ENCODE data around the gene APC2.
A peak's percentile ranks its signal among the peaks of the same experiment; 100 is the strongest.

The APC2 gene

GRCh38 chr19:1430246-1430645, 19.7 kb upstream of the APC2 start:
- Histone ChIP-seq H3K27ac (no peak overlapping the region), H3K36me3 (ENCODE audit: insufficient read depth, low read length) (peaks cover 80% of the 10 kb centered on the region), H3K9me3 (ENCODE audit: low read depth, low read length) (no peaks in the 10 kb centered on the region), H3K9ac (ENCODE audit: insufficient read length) (no peak overlapping the region), H3K4me3 (no peak overlapping the region)
- DNase-seq (ENCODE audit: low read depth, low spot score), result no peak
- TF ChIP-seq EZH2 (IDR thresholded peaks at IDR 0.05) (no peak), POLR2AphosphoS5 (IDR thresholded peaks at IDR 0.05; ENCODE audit: borderline replicate concordance, low read depth, low read length) (no peak), FOXP2 (optimal IDR thresholded peaks at IDR 0.05; ENCODE audit: control extremely low read depth, extremely low read length, insufficient read depth) (no peak)

DNA sequence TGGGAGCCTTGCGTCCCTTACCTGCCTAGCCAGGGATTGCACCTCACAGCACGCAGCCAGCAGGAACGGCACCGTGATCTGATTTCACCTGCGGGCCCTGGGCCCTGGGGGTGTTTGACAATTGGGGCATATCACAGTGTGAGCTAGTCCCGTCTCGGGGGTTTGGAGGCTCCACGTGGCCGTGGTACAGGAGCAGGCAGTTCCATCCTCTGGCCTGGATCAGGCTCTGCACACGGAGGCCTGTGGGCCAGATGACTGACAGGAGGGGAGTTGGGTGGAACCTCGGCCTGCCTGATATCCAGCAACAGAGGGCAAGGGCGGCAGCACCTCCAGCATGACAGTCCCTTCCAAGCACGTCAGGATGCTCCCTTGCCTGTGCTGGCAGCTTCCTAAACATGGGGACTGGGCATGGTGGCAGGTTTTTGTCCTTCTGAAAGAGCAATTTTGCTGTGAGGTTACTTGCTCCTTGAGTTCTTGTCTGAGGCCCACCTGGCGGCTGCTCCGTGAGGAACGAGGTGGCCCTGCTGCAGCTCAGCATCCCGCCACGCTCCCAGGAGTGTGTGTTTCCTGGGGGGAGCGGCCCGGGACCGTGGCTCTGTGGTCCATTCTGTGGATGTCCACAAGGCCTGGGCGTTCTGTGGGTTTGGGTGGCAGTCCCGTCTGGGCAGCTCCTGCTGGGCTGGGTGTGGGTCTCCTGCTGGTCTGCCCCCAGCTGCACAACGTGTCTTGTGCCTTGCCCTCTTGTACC, 18.0 kb upstream of the APC2 start:
- Histone ChIP-seq H3K9ac (ENCODE audit: insufficient read length) (no peak overlapping the region), H3K9me3 (ENCODE audit: low read depth, low read length) (no peaks in the 10 kb centered on the region), H3K4me3 (no peak overlapping the region), H3K27ac (no peak overlapping the region), H3K36me3 (ENCODE audit: insufficient read depth, low read length) (peaks cover 69% of the 10 kb centered on the region)
- no peak for TF ChIP-seq FOXP2 (optimal IDR thresholded peaks at IDR 0.05; ENCODE audit: control extremely low read depth, extremely low read length, insufficient read depth)
- TF ChIP-seq POLR2AphosphoS5 (IDR thresholded peaks at IDR 0.05; ENCODE audit: borderline replicate concordance, low read depth, low read length), result no peak; the same call in 1 of the 2 replicates
- TF ChIP-seq EZH2 (IDR thresholded peaks at IDR 0.05), result no peak
- DNase-seq (ENCODE audit: low read depth, low spot score), result no peak

DNA sequence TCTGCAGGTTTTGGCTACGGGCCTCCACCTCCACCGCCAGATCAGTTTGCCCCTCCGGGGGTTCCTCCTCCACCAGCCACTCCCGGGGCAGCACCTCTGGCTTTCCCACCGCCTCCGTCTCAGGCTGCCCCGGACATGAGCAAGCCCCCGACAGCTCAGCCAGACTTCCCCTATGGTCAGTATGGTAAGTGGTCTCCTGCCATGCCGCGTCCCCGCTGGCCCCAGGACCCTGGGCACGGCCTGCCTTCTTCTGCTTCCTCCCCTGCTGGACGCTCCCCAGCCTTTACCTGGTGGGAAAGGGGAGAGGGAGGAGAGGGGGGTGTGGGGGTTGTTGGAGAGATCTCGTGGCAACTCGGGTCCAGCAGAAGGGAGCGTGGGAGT, 17.4 kb upstream of the APC2 start:
- Histone ChIP-seq H3K4me3 (no peak overlapping the region), H3K36me3 (ENCODE audit: insufficient read depth, low read length) (peaks cover 64% of the 10 kb centered on the region), H3K27ac (no peak overlapping the region), H3K9ac (ENCODE audit: insufficient read length) (no peak overlapping the region), H3K9me3 (ENCODE audit: low read depth, low read length) (no peaks in the 10 kb centered on the region)
- TF ChIP-seq FOXP2 (optimal IDR thresholded peaks at IDR 0.05; ENCODE audit: control extremely low read depth, extremely low read length, insufficient read depth) (no peak), EZH2 (IDR thresholded peaks at IDR 0.05) (no peak), POLR2AphosphoS5 (IDR thresholded peaks at IDR 0.05; ENCODE audit: borderline replicate concordance, low read depth, low read length) (no peak)
- no peak for DNase-seq (ENCODE audit: low read depth, low spot score)

DNA sequence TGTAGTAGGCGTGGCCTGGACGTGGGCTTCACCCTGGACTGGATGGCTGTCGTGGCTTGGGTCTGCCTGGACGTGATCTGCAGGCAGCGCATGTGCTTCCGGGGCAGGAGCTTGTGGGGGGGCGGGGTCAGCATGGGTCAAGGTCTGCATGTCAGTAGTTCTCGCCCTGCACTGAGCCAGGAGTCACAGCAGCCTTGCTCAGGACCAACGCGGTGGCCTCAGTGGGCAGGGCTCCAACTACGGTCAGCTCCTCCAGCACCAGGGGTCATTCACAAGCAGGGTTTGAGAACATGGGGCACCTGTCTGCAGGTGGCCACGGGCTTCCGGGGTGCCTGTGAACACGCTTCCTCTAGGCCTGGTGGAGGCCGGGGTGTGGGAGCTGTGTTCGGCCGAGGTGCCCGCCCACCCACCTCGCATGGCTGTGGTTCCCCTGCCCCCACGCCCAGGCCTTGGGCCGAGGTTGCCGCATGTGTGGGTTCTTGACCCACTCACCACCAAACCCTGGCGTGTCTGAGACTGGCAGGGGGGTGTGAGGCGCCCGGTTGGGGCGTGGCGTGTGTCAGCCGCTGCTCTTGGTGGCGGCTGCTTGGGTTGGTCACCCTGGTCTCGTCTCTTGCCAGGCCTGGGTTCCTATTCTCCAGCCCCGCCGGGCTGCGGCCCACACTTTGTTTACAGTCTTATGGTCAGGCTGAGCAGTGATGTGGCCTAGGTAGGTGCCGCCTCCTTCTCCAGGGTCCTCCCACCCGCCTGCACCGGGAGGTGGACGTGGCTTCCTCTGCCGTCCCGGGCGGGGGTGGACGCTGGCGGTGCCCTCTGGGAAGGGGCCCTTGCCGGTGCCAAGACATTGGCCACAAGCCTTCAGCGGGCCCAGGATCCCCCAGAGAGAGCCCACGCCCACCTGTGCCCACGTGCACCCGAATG, 16.5 kb upstream of the APC2 start:
- no peak for DNase-seq (ENCODE audit: low read depth, low spot score)

GRCh38 chr19:1434040-1434366, 15.9 kb upstream of the APC2 start:
- TF ChIP-seq POLR2AphosphoS5 (IDR thresholded peaks at IDR 0.05; ENCODE audit: borderline replicate concordance, low read depth, low read length) (no peak), FOXP2 (optimal IDR thresholded peaks at IDR 0.05; ENCODE audit: control extremely low read depth, extremely low read length, insufficient read depth) (no peak), EZH2 (IDR thresholded peaks at IDR 0.05) (no peak)
- Histone ChIP-seq H3K27ac (no peak overlapping the region), H3K9ac (ENCODE audit: insufficient read length) (no peak overlapping the region), H3K4me3 (no peak overlapping the region), H3K36me3 (ENCODE audit: insufficient read depth, low read length) (peaks cover 51% of the 10 kb centered on the region), H3K9me3 (ENCODE audit: low read depth, low read length) (no peaks in the 10 kb centered on the region)
- no peak for DNase-seq (ENCODE audit: low read depth, low spot score)

More for the DNA sequence above, 16.5 kb upstream of the APC2 start:
- Histone ChIP-seq H3K9me3 (ENCODE audit: low read depth, low read length) (no peaks in the 10 kb centered on the region), H3K4me3 (no peak overlapping the region), H3K36me3 (ENCODE audit: insufficient read depth, low read length) (peaks cover 55% of the 10 kb centered on the region), H3K27ac (no peak overlapping the region), H3K9ac (ENCODE audit: insufficient read length) (no peak overlapping the region)
- no peak for TF ChIP-seq FOXP2 (optimal IDR thresholded peaks at IDR 0.05; ENCODE audit: control extremely low read depth, extremely low read length, insufficient read depth)
- TF ChIP-seq POLR2AphosphoS5 (IDR thresholded peaks at IDR 0.05; ENCODE audit: borderline replicate concordance, low read depth, low read length), result no peak; the same call in 1 of the 2 replicates
- no peak for TF ChIP-seq EZH2 (IDR thresholded peaks at IDR 0.05)

GRCh38 chr19:1434577-1435060, 15.3 kb upstream of the APC2 start:
- Histone ChIP-seq H3K36me3 (ENCODE audit: insufficient read depth, low read length) (peaks cover 51% of the 10 kb centered on the region), H3K27ac (peak overlapping the region; percentile 78; the same call in 1 of the 2 replicates), H3K9ac (ENCODE audit: insufficient read length) (no peak overlapping the region), H3K4me3 (no peak overlapping the region), H3K9me3 (ENCODE audit: low read depth, low read length) (no peaks in the 10 kb centered on the region)
- TF ChIP-seq POLR2AphosphoS5 (IDR thresholded peaks at IDR 0.05; ENCODE audit: borderline replicate concordance, low read depth, low read length) (no peak), FOXP2 (optimal IDR thresholded peaks at IDR 0.05; ENCODE audit: control extremely low read depth, extremely low read length, insufficient read depth) (no peak), EZH2 (IDR thresholded peaks at IDR 0.05) (no peak)
- no peak for DNase-seq (ENCODE audit: low read depth, low spot score)

- H3K4me3 ChIP-seq, result no peak overlapping the region
- H3K9me3 ChIP-seq (ENCODE audit: low read depth, low read length), result no peaks in the 10 kb centered on the region
- H3K36me3 ChIP-seq (ENCODE audit: insufficient read depth, low read length), result peaks cover 54% of the 10 kb centered on the region
- DNase-seq (ENCODE audit: low read depth, low spot score), result no peak
- TF ChIP-seq POLR2AphosphoS5 (IDR thresholded peaks at IDR 0.05; ENCODE audit: borderline replicate concordance, low read depth, low read length) (no peak), FOXP2 (optimal IDR thresholded peaks at IDR 0.05; ENCODE audit: control extremely low read depth, extremely low read length, insufficient read depth) (no peak), EZH2 (IDR thresholded peaks at IDR 0.05) (no peak)
- H3K9ac ChIP-seq (ENCODE audit: insufficient read length), result no peak overlapping the region
- H3K27ac ChIP-seq, result peak overlapping the region; percentile 78
Observed at GRCh38 chr19:1435378-1435989, 14.4 kb upstream of the APC2 start.

DNA sequence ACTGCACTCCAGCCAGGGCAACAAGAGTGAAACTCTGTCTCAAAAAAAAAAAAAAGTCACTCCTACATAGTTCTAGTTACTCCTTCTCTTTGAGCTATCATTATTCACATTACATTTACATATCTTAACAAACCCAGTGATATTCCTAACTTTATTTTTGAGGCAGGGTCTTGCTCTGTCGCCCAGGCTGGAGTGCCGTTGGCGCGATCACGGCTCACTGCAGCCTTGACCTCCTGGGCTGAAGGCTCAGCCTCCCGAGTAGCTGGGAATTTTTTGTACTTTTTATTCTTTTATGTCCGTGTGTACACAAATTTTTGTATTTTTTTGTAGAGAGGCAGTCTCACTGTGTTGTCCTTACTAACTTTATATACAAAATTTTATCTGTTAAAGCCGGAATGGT, 12.3 kb upstream of the APC2 start:
- Histone ChIP-seq H3K9me3 (ENCODE audit: low read depth, low read length) (no peaks in the 10 kb centered on the region), H3K9ac (ENCODE audit: insufficient read length) (no peak overlapping the region), H3K4me3 (peak overlapping the region; percentile 97), H3K27ac (peak overlapping the region; percentile 80), H3K36me3 (ENCODE audit: insufficient read depth, low read length) (peaks cover 59% of the 10 kb centered on the region)
- no peak for DNase-seq (ENCODE audit: low read depth, low spot score)
- TF ChIP-seq POLR2AphosphoS5 (IDR thresholded peaks at IDR 0.05; ENCODE audit: borderline replicate concordance, low read depth, low read length), result no peak
- TF ChIP-seq EZH2 (IDR thresholded peaks at IDR 0.05), result no peak
- TF ChIP-seq FOXP2 (optimal IDR thresholded peaks at IDR 0.05; ENCODE audit: control extremely low read depth, extremely low read length, insufficient read depth), result no peak

Data from SK-N-MC (cell line).